ENCODE measurements around the gene CDCA8. TPM values are rescaled to one million over a fixed set of nuclear protein-coding genes. Genes with fewer than 3 reads are reported as not detected.

CDCA8 gene
- total and polyA plus RNA-seq, 9 of the 15 experiments (the other 6 are each of a cell fraction or from before 2014, with no cell fraction given) = 26.4 to 148 (median 81.8) TPM

DNA sequence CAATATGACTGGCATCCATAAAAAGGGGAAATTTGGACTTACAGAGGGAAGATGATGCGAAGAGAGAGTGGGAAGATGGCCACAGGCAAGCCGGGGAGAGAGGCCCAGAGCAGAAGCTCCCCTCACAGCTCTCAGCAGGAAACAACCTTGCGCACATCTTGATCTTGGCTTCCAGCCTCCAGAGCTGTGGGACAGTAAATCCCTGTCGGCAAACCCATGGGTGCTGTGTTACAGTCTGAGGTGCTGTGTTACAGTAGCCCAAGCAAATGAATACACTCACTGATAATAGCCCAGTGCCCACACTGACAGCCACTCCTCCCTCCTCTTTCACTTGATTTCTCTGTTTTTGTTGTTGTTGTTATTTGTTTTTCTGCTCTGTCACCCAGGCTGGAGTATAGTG lies 22.4 kb downstream of the CDCA8 start:
- Histone ChIP-seq H3K4me2 (ENCODE audit: insufficient read depth, low read length) (no peak overlapping the region), H3K27me3 (ENCODE audit: control insufficient read depth in 2 of 2, insufficient read depth in 2 of 2, low read length in 2 of 2) (peaks cover 36 to 60% of the 10 kb centered on the region in 2 experiments), H4K20me1 (replicated peaks; ENCODE audit: control insufficient read depth, insufficient read depth, low read length) (peaks cover 19% of the 10 kb centered on the region), H3K4me3 (no peak overlapping the region), H3K36me3 (ENCODE audit: control insufficient read depth, insufficient read depth, low read length) (peaks cover 7% of the 10 kb centered on the region; the same call in 2 of the 3 replicates), H3K27ac (ENCODE audit: extremely low read depth, low read depth, low read length) (no peak overlapping the region), H3K4me1 (replicated peaks in 1 of 2; ENCODE audit: control insufficient read depth in 2 of 2, insufficient read depth in 2 of 2, low read length in 2 of 2) (peaks cover 0 to 10% of the 10 kb centered on the region in 2 experiments; a peak in 1 of 5 replicates), H2AFZ (ENCODE audit: low read depth, low read length) (no peak overlapping the region), H3K9me3 (replicated peaks; ENCODE audit: control insufficient read depth, insufficient read depth, low read depth, low read length) (no peaks in the 10 kb centered on the region; the same call in 1 of the 2 replicates), H3K9me1 (ENCODE audit: control insufficient read depth, insufficient read depth, low read length) (peaks cover 7% of the 10 kb centered on the region), H3K9ac (ENCODE audit: insufficient read depth in 1 of 2, low read depth in 2 of 2, low read length in 2 of 2) (no peak overlapping the region), H3K79me2 (ENCODE audit: control insufficient read depth, insufficient read depth, low read length) (no peaks in the 10 kb centered on the region)
- FAIRE-seq (no peak), ATAC-seq (no peak; the same call in 2 of the 3 replicates), DNase-seq (ENCODE audit: extremely low read depth in 1 of 4, low spot score in 3 of 4) (no peak)
- intact Hi-C loops (cut with micrococcal nuclease) (no loop called here), in situ Hi-C loops (cut with MboI) (no loop called here)
- WGBS (ENCODE audit: insufficient coverage, low coverage, missing lambda C conversion rate) = 21% methylated on average over 4 of the region's 4 CpGs
- ChIA-PET POLR2A (interaction anchor here (0.6 to 1.6 kb wide), 4 partner anchors 11 to 299 kb away, joined by 3 to 5 read pairs (median 4); no protein-coding TSS in a partner anchor), CTCF (ENCODE audit: low intra/inter-chr PET ratio) (no interaction called here)
- BruUV-seq (replicated peaks) = no TSS peak
- TF ChIP-seq ZNF408 (CRISPR knock-in tag; IDR thresholded peaks at IDR 0.05; ENCODE audit: low read depth) = no peak
- TF ChIP-seq, protein P1, sequence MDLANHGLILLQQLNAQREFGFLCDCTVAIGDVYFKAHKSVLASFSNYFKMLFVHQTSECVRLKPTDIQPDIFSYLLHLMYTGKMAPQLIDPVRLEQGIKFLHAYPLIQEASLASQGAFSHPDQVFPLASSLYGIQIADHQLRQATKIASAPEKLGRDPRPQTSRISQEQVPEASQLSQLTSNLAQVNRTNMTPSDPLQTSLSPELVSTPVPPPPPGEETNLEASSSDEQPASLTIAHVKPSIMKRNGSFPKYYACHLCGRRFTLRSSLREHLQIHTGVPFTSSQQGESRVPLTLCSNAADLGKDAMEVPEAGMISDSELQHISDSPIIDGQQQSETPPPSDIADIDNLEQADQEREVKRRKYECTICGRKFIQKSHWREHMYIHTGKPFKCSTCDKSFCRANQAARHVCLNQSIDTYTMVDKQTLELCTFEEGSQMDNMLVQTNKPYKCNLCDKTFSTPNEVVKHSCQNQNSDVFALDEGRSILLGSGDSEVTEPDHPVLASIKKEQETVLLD (IDR thresholded peaks at IDR 0.05) = no peak
- TF ChIP-seq, protein P2, sequence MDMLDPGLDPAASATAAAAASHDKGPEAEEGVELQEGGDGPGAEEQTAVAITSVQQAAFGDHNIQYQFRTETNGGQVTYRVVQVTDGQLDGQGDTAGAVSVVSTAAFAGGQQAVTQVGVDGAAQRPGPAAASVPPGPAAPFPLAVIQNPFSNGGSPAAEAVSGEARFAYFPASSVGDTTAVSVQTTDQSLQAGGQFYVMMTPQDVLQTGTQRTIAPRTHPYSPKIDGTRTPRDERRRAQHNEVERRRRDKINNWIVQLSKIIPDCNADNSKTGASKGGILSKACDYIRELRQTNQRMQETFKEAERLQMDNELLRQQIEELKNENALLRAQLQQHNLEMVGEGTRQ (CRISPR knock-in tag; IDR thresholded peaks at IDR 0.05) = no peak
- TF ChIP-seq, protein P3, sequence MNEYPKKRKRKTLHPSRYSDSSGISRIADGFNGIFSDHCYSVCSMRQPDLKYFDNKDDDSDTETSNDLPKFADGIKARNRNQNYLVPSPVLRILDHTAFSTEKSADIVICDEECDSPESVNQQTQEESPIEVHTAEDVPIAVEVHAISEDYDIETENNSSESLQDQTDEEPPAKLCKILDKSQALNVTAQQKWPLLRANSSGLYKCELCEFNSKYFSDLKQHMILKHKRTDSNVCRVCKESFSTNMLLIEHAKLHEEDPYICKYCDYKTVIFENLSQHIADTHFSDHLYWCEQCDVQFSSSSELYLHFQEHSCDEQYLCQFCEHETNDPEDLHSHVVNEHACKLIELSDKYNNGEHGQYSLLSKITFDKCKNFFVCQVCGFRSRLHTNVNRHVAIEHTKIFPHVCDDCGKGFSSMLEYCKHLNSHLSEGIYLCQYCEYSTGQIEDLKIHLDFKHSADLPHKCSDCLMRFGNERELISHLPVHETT (CRISPR knock-in tag; conservative IDR thresholded peaks at IDR 0.05 in 1 of 2, IDR thresholded peaks at IDR 0.05 in 1 of 2) = no peak

Data from K562 (cell line).